IMR-90 (cell line): ENCODE measurements around the gene DMD. TPM values are rescaled to one million over a fixed set of nuclear protein-coding genes. Genes with fewer than 3 reads are reported as not detected.

Experiments used
- ATAC-seq: fragments of 200-7000 bp; cut with Tn5 transposase; 2 replicates; pipeline ENCODE4 v1.9.1; 2020; ENCODE audit warnings: low read depth, mild to moderate bottlenecking, moderate library complexity
- BruUV-seq: library from RNA; stranded (reverse); fragments of 400-500 nt; replicated peaks from 2 replicates; lab custom pipeline; 2021; lab: Mats Ljungman, UMichigan
- CTCF ChIA-PET: fragments of 300-600 bp; formaldehyde crosslinking; extraction: SDS; loops from one replicate; lab custom pipeline; 2021; ENCODE audit warnings: antibody characterized with exemption; lab: Yijun Ruan, JAX
- POLR2A ChIA-PET: fragments of 300-600 bp; sonication (Branson Sonifier 250); formaldehyde crosslinking; loops from one replicate; lab custom pipeline; 2022; ENCODE audit warnings: antibody characterized with exemption; ENCODE audit not compliant: unreplicated experiment; lab: Charles Lee
- DNase-seq: peaks from one replicate; pipeline ENCODE4 v3.0.0; 2013
- H2AFZ ChIP-seq: replicated peaks from 2 replicates; pipeline ENCODE3; 2013; ENCODE audit warnings: low read length, mild to moderate bottlenecking; ENCODE audit not compliant: poor library complexity
- H2AK5ac ChIP-seq: 2 replicates; pipeline ENCODE4 v1.6.1; 2013; ENCODE audit warnings: low read depth, low read length, inconsistent platforms
- H2AK9ac ChIP-seq: replicated peaks from 2 replicates; pipeline ENCODE3; 2013; ENCODE audit warnings: mild to moderate bottlenecking, low read depth, low read length, moderate library complexity; ENCODE audit not compliant: poor library complexity
- H2BK120ac ChIP-seq: 2 replicates; pipeline ENCODE4 v1.6.1; 2013; ENCODE audit warnings: low read depth, low read length, inconsistent platforms
- H2BK15ac ChIP-seq: 3 replicates; pipeline ENCODE4 v1.6.1; 2013; ENCODE audit warnings: low read depth, low read length, inconsistent platforms
- H2BK20ac ChIP-seq: 2 replicates; pipeline ENCODE4 v1.6.1; 2013; ENCODE audit warnings: low read depth, mild to moderate bottlenecking, inconsistent platforms, low read length, moderate library complexity
- H2BK5ac ChIP-seq: 2 replicates; pipeline ENCODE4 v1.6.1; 2013; ENCODE audit warnings: mild to moderate bottlenecking, low read depth, low read length, inconsistent platforms; ENCODE audit not compliant: poor library complexity, severe bottlenecking
- H3K14ac ChIP-seq: replicated peaks from 2 replicates; pipeline ENCODE4 v1.6.1; 2013; ENCODE audit warnings: low read depth, low read length, inconsistent platforms
- H3K18ac ChIP-seq: 2 replicates; pipeline ENCODE4 v1.6.1; 2013; ENCODE audit warnings: low read depth, low read length, control low read depth
- H3K23ac ChIP-seq: 2 replicates; pipeline ENCODE4 v1.6.1; 2013; ENCODE audit warnings: low read depth, low read length, inconsistent platforms
- H3K27ac ChIP-seq: 2 replicates; pipeline ENCODE4 v1.5.1; 2013; ENCODE audit warnings: mild to moderate bottlenecking, control low read depth, low read length; ENCODE audit not compliant: insufficient read depth
- H3K27me3 ChIP-seq: 2 replicates; pipeline ENCODE4 v1.6.1; 2013; ENCODE audit warnings: low read length; ENCODE audit not compliant: control insufficient read depth, insufficient read depth
- H3K36me3 ChIP-seq: 2 replicates; pipeline ENCODE4 v1.6.1; 2013; ENCODE audit warnings: low read length, mixed read lengths; ENCODE audit not compliant: control insufficient read depth, insufficient read depth
- H3K4ac ChIP-seq: 2 replicates; pipeline ENCODE4 v1.6.1; 2013; ENCODE audit warnings: low read depth, low read length, inconsistent platforms
- H3K4me1 ChIP-seq: 2 replicates; pipeline ENCODE4 v1.6.1; 2013; ENCODE audit warnings: low read length, mixed read lengths; ENCODE audit not compliant: control insufficient read depth, insufficient read depth
- H3K4me2 ChIP-seq: 2 replicates; pipeline ENCODE4 v1.6.1; 2013; ENCODE audit warnings: low read depth, mild to moderate bottlenecking, control low read depth, low read length, moderate library complexity
- H3K4me3 ChIP-seq: 2 replicates; pipeline ENCODE4 v1.5.1; 2013; ENCODE audit warnings: low read depth, mild to moderate bottlenecking, control low read depth, low read length, moderate library complexity; ENCODE audit not compliant: insufficient read depth
- H3K56ac ChIP-seq: 2 replicates; pipeline ENCODE4 v1.6.1; 2013; ENCODE audit warnings: low read length, inconsistent platforms; ENCODE audit not compliant: insufficient read depth; ENCODE audit errors: extremely low read depth
- H3K79me1 ChIP-seq, 2 experiments: 2 replicates each; pipeline ENCODE4 v1.6.1; 2013; ENCODE audit warnings: low read length in 2 of 2, inconsistent platforms in 1 of 2, low read depth in 1 of 2
- H3K9ac ChIP-seq: 2 replicates; pipeline ENCODE4 v1.6.1; 2013; ENCODE audit warnings: low read depth, low read length, control low read depth
- H3K9me1 ChIP-seq: 2 replicates; pipeline ENCODE4 v1.6.1; 2013; ENCODE audit warnings: low read length, inconsistent platforms; ENCODE audit not compliant: insufficient read depth
- H3K9me3 ChIP-seq: 2 replicates; pipeline ENCODE4 v1.6.1; 2013; ENCODE audit warnings: low read length; ENCODE audit not compliant: control insufficient read depth, insufficient read depth
- H4K20me1 ChIP-seq: 2 replicates; pipeline ENCODE4 v1.6.1; 2013; ENCODE audit warnings: low read length, inconsistent platforms; ENCODE audit not compliant: insufficient read depth
- H4K5ac ChIP-seq: 2 replicates; pipeline ENCODE4 v1.6.1; 2013; ENCODE audit warnings: mild to moderate bottlenecking, low read depth, low read length, control low read depth
- H4K8ac ChIP-seq, 2 experiments: 2 replicates each; pipeline ENCODE4 v1.6.1; 2013; ENCODE audit warnings: low read depth in 2 of 2, low read length in 2 of 2, control low read depth in 1 of 2, inconsistent platforms in 1 of 2
- H4K91ac ChIP-seq: 2 replicates; pipeline ENCODE4 v1.6.1; 2013; ENCODE audit warnings: low read depth, low read length, inconsistent platforms; ENCODE audit not compliant: insufficient read depth
- BHLHE40 ChIP-seq: fragments of 150-350 bp; IDR thresholded peaks from 2 replicates; pipeline ENCODE4 v1.6.1; 2016; ENCODE audit warnings: mild to moderate bottlenecking, low read depth, low read length
- CEBPB ChIP-seq: IDR thresholded peaks from 2 replicates; pipeline ENCODE4 v1.6.1; 2012; ENCODE audit warnings: low read depth, low read length, improper control_type of control experiment
- ELK1 ChIP-seq: fragments of 150-350 bp; IDR thresholded peaks from 2 replicates; pipeline ENCODE4 v1.6.1; 2016; ENCODE audit warnings: low read depth, mild to moderate bottlenecking, low read length, moderate library complexity, borderline replicate concordance
- FOS ChIP-seq: fragments of 150-350 bp; IDR thresholded peaks from 2 replicates; pipeline ENCODE4 v1.6.1; 2016; ENCODE audit warnings: low read depth, low read length
- MAZ ChIP-seq: IDR thresholded peaks from 2 replicates; pipeline ENCODE4 v1.6.1; 2012; ENCODE audit warnings: low read depth, mild to moderate bottlenecking, low read length, improper control_type of control experiment, moderate library complexity, borderline replicate concordance
- RCOR1 ChIP-seq: IDR thresholded peaks from 2 replicates; pipeline ENCODE4 v1.6.1; 2012; ENCODE audit warnings: mild to moderate bottlenecking, low read length, improper control_type of control experiment; ENCODE audit not compliant: insufficient replicate concordance
- SMC3 ChIP-seq: fragments of 150-350 bp; IDR thresholded peaks from 2 replicates; pipeline ENCODE4 v1.6.1; 2016; ENCODE audit warnings: low read depth, mild to moderate bottlenecking, antibody characterized with exemption, low read length, moderate library complexity
- WGBS, 2 experiments: methylation state at CpG; one replicate each; pipeline versions ENCODE4 v1.1.5 to v1.1.7; 2013; ENCODE audit warnings: missing lambda C conversion rate in 2 of 2; ENCODE audit not compliant: insufficient read length in 1 of 2; ENCODE audit errors: extremely low coverage in 2 of 2; 5-methylcytosine and 5-hydroxymethylcytosine counted together
- dilution Hi-C: fragments of 300-500 bp; cut with HindIII; formaldehyde crosslinking; loops from one replicate; pipeline ENCODE4 v1.14.3; 2018; ENCODE audit warnings: low sequenced_read_pairs; ENCODE audit not compliant: unreplicated experiment
- in situ Hi-C: fragments of 300-500 bp; cut with MboI; formaldehyde crosslinking; loops from 3 replicates; pipeline ENCODE4 v1.14.3; 2019; ENCODE audit warnings: low sequenced_read_pairs, inconsistent platforms, mixed read lengths
- intact Hi-C: fragments of 100-400 bp; cut with micrococcal nuclease; formaldehyde crosslinking; loops from 2 replicates; pipeline ENCODE4 v1.10.0; 2022
- polyA plus RNA-seq, 3 experiments: library from polyadenylated mRNA; depleted of rRNA; stranded (reverse); fragments of >200 nt; gene quantifications; 2 replicates each; pipeline ENCODE4 v1.2.3, GENCODE V29; 2012; ENCODE audit warnings: low replicate concordance in 1 of 3
- total RNA-seq: library from RNA; depleted of rRNA; stranded (reverse); fragments of >200 nt; gene quantifications from 2 replicates; pipeline ENCODE4 v1.2.3, GENCODE V29; 2012

DMD gene
- total and polyA plus RNA-seq, 2 of the 4 experiments (the other 2 are of a cell fraction), result 6.6 to 11.8 TPM

GRCh38 chrX:31337332-31337731, 1874.0 kb downstream of the DMD start:
- ATAC-seq (no peak), DNase-seq (no peak)
- Histone ChIP-seq H3K36me3 (no peaks in the 10 kb centered on the region), H3K9me1 (no peaks in the 10 kb centered on the region), H2BK20ac (no peak overlapping the region), H3K14ac (no peak overlapping the region; the same call in 1 of the 2 replicates), H3K4me3 (no peak overlapping the region), H3K27ac (no peak overlapping the region), H4K8ac (no peak overlapping the region), H4K20me1 (no peaks in the 10 kb centered on the region), H3K9me3 (no peaks in the 10 kb centered on the region), H2AFZ (no peak overlapping the region), H3K4me2 (no peak overlapping the region), H3K27me3 (no peaks in the 10 kb centered on the region), H2BK15ac (no peak overlapping the region), H3K4ac (peak overlapping the region; percentile 56; the same call in 1 of the 2 replicates), H2AK9ac (no peak overlapping the region), H3K9ac (no peak overlapping the region), H3K79me1 (no peaks in the 10 kb centered on the region), H4K5ac (no peak overlapping the region), H2BK120ac (no peak overlapping the region), H4K91ac (no peak overlapping the region), H2BK5ac (no peak overlapping the region), H3K23ac (no peak overlapping the region), H3K18ac (no peak overlapping the region), H2AK5ac (no peak overlapping the region), H3K4me1 (no peaks in the 10 kb centered on the region), H3K56ac (no peak overlapping the region)
- in situ Hi-C loops (no loop called here), intact Hi-C loops (no loop called here), dilution Hi-C loops (no loop called here)
- POLR2A ChIA-PET, result interaction anchor here (0.6 kb wide), 1 partner anchor 263 kb away, joined by 3 read pairs; no protein-coding TSS in a partner anchor
- no TSS peak for BruUV-seq
- TF ChIP-seq RCOR1 (no peak), SMC3 (no peak), BHLHE40 (no peak), ELK1 (no peak), CEBPB (no peak), MAZ (no peak), FOS (no peak)
- no CpG with 5 or more reads among the region's 2 CpGs for WGBS, 2 experiments
- CTCF ChIA-PET, result no interaction called here
